Mucosa of rectum (tissue), 2 donors: ENCODE results near the gene CD72.

Experiments
- H3K27ac ChIP-seq, 2 donors: one replicate each; pipeline ENCODE4 v1.7.0; 2013; ENCODE audit warnings: inconsistent platforms in 2 of 2, low read depth in 2 of 2, low read length in 2 of 2
- H3K27me3 ChIP-seq, 2 donors: one replicate each; pipeline ENCODE4 v1.7.0; 2013; ENCODE audit warnings: low read length in 2 of 2; ENCODE audit not compliant: control insufficient read depth in 2 of 2, insufficient read depth in 2 of 2
- H3K36me3 ChIP-seq, 2 donors: one replicate each; pipeline ENCODE4 v1.7.0; 2013; ENCODE audit warnings: low read length in 2 of 2; ENCODE audit not compliant: control insufficient read depth in 2 of 2, insufficient read depth in 2 of 2
- H3K4me1 ChIP-seq, 2 donors: one replicate each; pipeline ENCODE4 v1.7.0; 2013; ENCODE audit warnings: low read length in 2 of 2, mild to moderate bottlenecking in 1 of 2; ENCODE audit not compliant: control insufficient read depth in 2 of 2, insufficient read depth in 2 of 2
- H3K4me3 ChIP-seq, 2 donors: one replicate each; pipeline ENCODE4 v1.7.0; 2013; ENCODE audit warnings: low read length in 2 of 2
- H3K9ac ChIP-seq, 2 donors: one replicate each; pipeline ENCODE4 v1.7.0; 2013; ENCODE audit warnings: low read length in 2 of 2, low read depth in 1 of 2, mild to moderate bottlenecking in 1 of 2
- H3K9me3 ChIP-seq, 2 donors: one replicate each; pipeline ENCODE4 v1.7.0; 2013; ENCODE audit warnings: low read length in 2 of 2; ENCODE audit not compliant: control insufficient read depth in 2 of 2
- donor health status: healthy.
- donor health status: Normal muscosa, but diverticular disease.

Gene CD72, protein sequence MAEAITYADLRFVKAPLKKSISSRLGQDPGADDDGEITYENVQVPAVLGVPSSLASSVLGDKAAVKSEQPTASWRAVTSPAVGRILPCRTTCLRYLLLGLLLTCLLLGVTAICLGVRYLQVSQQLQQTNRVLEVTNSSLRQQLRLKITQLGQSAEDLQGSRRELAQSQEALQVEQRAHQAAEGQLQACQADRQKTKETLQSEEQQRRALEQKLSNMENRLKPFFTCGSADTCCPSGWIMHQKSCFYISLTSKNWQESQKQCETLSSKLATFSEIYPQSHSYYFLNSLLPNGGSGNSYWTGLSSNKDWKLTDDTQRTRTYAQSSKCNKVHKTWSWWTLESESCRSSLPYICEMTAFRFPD

DNA sequence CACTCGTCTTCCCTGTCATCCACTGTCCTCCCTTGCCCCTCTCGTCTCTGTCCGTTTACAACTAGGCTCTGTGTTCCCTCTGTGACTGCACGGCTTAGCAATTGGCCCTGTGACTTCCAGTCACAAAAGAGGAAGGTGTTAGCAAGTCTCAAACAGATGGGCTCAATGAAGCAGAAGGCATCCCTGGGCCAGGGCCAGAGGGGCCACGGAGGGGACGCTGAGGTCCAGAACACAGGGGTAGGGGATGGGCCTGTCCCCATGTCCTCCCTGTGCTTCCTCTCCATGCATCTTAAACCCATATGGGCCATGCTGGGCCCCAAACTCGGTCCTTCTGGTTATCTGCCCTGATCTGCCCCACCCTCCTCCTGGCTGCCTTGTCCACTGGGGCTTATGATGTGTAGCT lies at the start of gene CD72:
Gene CD72, minus strand, starts transcription at position 89 of the 403 bp plus-strand sequence. CDS start 110 bp downstream, outside the sequence.
- Histone ChIP-seq H3K4me3 (peak within 1 kb of the TSS; percentile 58 to 63), H3K27ac (peak within 1 kb of the TSS in 1 of 2 donors; percentile 58), H3K4me1 (peaks cover 5 to 10% of the 10 kb centered on the region in 2 donors), H3K9ac (peak within 1 kb of the TSS; percentile 14 to 57), H3K36me3 (no peaks in the 10 kb centered on the region), H3K9me3 (no peaks in the 10 kb centered on the region), H3K27me3 (no peaks in the 10 kb centered on the region)

DNA sequence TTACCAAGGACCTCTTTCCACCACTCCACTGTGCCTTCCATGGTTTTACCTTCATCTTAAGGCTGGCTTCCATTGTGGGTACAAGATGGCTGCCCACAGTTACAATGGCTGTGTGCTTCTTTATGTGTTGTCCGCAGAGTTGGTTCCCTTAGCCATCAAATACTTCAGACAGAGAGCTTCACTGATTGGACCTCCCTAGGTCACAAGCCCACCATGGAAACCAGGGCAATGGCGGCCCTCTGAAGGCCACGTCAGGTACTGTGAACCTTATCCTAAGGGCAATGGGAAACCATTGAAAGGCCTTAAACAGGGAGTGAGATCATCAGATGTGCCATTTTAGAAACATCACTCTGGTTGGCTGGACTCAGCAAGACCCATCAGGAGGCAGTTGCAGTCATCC lies 49.7 kb upstream of the CD72 start:
- Histone ChIP-seq H3K36me3 (no peaks in the 10 kb centered on the region), H3K9me3 (no peaks in the 10 kb centered on the region), H3K9ac (no peak overlapping the region), H3K27me3 (no peaks in the 10 kb centered on the region), H3K4me3 (no peak overlapping the region), H3K4me1 (peaks cover 17 to 30% of the 10 kb centered on the region in 2 donors), H3K27ac (no peak overlapping the region)

DNA sequence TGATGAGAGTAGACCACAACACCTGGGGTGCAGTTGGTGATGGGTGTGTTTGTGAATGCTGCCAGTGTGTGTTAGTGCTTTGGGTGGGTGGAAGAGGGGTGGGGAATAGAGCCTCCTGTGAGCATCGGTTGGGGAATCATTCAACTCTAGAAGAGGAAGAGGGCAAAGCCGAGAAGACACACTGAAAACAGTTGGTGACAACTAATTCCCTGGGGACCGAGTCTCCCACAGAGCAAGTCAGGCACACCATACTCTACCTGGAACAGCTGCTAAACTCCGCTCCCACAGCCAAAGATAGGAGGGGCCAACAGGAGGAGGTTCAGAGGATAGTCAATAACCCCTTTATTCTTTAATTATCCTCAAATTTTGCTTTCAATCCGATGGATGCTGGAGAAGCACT lies 48.3 kb upstream of the CD72 start:
- Histone ChIP-seq H3K9me3 (no peaks in the 10 kb centered on the region), H3K36me3 (peaks cover 0 to 4% of the 10 kb centered on the region in 2 donors), H3K4me3 (no peak overlapping the region), H3K9ac (no peak overlapping the region), H3K27me3 (no peaks in the 10 kb centered on the region), H3K4me1 (peaks cover 24 to 37% of the 10 kb centered on the region in 2 donors), H3K27ac (no peak overlapping the region)

DNA sequence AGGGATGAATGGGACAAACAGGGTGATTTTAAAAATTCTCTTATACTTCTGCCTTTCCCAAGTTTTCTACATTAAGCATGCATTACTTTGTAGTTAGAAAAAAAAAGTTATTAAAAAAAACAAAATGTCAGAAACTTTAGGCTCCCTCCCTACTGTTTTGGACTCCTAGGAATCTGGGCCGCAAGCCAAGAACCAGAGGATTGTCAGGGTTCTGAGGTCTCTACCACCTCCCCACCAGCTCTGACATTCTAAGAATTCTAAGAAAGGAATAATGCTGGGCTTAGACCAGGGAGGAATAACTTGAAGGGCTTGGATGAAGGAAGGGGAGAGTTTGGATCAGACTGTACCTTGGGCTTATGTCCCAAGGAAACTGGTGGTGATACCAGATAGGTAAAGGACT lies 47.8 kb upstream of the CD72 start:
- Histone ChIP-seq H3K4me1 (peaks cover 29 to 42% of the 10 kb centered on the region in 2 donors), H3K4me3 (no peak overlapping the region)

DNA sequence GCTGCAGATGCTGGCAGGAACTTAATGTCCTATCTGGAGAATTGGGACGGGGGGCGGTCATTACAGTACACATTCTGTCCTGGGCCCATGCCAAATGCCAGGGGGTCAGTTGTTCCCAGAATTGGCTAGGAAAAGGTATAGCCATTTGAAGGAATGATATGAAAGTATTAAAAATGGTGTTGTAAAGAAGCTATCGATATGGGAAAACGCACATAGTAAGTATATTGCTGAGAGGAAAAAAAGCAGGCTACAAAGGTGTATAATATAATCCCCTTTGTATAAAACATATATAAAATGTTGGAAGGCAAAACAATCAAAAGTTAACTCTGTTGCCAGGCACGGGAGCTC lies 47.2 kb upstream of the CD72 start:
- Histone ChIP-seq H3K4me1 (peaks cover 35 to 48% of the 10 kb centered on the region in 2 donors), H3K4me3 (peak overlapping the region; percentile 75 to 77), H3K27ac (peak overlapping the region; percentile 60 to 79), H3K9ac (peak overlapping the region; percentile 80 to 91), H3K9me3 (no peaks in the 10 kb centered on the region), H3K27me3 (no peaks in the 10 kb centered on the region), H3K36me3 (peaks cover 0 to 7% of the 10 kb centered on the region in 2 donors)

More for the DNA sequence above, 47.8 kb upstream of the CD72 start:
- peaks cover 0 to 4% of the 10 kb centered on the region in 2 donors for H3K36me3 ChIP-seq
- no peaks in the 10 kb centered on the region for H3K27me3 ChIP-seq
- H3K27ac ChIP-seq = no peak overlapping the region
- H3K9me3 ChIP-seq = no peaks in the 10 kb centered on the region
- H3K9ac ChIP-seq = no peak overlapping the region

DNA sequence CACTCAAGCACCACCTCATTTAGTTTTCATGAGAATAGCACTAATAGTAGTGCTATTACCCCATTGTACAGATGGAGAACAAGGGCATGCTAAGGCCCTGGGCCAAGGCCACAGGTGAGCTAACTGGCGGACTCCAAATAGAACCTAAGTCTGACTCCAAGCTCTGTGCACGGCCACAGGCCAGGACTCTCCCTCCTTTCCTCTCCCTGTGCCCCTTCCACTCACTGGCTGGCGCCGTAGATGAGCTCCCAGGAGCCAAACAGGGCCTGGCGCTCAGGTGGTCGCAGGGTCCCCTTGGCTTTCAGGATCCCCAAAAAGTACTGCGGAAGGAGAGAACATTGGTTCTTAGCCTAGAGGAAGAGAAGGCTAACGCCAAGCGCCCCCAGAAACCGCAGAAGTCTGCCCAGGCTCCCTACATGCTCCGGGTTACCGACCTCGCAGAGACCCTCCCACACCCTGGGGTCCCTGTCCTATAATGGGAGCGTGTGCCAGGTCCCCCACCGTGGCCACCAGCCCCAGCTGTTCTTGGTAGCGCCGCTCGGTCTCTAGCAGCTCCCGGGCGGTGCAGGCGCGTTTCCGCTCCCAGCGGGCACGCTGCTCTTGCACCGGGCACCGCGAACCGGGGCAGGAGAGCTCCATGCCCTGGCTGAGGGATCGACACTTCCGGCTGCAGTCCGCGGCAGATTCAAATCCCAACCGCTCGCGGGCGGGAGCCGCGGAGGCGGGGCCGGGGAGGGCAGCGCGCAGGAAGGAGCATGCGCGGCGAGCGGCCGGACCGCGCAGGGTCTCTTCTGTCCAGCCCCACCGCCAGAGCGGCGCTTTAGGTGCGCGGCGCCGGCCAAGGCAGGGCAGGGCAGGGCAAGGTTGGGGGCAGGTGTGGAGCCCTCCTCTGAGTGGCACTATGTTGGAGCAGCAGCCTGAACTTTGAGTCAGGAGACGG lies 46.6 kb upstream of the CD72 start, which contains the start of gene ARHGEF39:
Gene ARHGEF39, minus strand, starts transcription at position 665 of the 940 bp plus-strand sequence. Its CDS starts 26 bp downstream, at position 639.
- Histone ChIP-seq H3K27me3 (no peaks in the 10 kb centered on the region), H3K9me3 (no peaks in the 10 kb centered on the region), H3K9ac (peak within 1 kb of the TSS; percentile 80 to 91), H3K4me1 (peaks cover 37 to 48% of the 10 kb centered on the region in 2 donors), H3K36me3 (peaks cover 0 to 13% of the 10 kb centered on the region in 2 donors), H3K4me3 (peak within 1 kb of the TSS; percentile 75 to 77), H3K27ac (peak within 1 kb of the TSS; percentile 60 to 79)

DNA sequence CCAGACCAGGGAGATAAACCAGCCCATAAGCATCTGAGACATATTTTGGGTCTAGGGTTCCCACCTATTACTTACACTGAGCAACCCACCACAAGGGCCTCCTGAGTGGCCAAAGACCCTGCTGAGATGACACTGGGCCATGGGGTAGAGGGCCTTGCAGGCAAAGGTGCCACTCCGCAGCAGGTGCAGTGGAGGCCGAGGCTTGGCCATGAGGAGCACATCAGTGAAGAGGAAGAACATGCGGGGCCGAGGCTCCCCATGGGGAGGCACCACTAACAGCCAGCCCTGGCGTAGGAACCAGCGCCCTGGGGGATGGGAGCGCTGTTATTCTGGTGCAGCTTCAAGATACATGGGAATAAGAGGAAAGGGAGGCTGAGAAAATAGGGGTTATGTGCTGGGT lies 44.2 kb upstream of the CD72 start:
- Histone ChIP-seq H3K27me3 (no peaks in the 10 kb centered on the region), H3K27ac (peak overlapping the region; percentile 90 to 91)

DNA sequence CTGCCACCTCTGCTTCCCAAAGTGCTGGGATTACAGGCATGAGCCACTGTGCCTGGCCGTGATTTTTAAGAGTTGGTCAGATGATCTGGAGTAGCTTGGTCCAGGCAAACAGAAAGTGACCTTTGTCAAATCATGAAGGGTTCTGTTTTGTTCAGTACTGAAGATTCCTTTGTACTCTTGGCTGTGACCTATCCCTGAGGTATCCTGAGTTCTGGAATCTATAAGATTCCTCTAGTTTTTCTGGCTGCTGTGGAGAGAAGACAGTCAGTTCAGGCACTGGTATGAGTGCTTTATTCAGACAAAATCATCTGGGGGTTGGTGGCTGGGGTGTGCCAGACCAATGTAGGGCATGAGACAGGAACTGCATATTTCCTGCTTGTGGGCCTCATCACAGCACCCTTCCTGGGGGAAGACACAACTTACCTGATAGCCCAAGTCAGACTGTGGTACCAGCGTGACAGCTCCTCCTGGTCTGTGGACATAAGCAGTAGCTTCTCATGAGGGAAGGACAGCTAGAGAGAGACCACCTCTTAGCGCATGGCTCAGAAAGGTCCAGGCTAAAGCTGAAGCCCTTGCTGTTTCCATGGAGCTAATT lies 43.6 kb upstream of the CD72 start:
- H3K27me3 ChIP-seq = no peaks in the 10 kb centered on the region
- H3K27ac ChIP-seq = peak overlapping the region; percentile 90 to 91
- peak overlapping the region in 1 of 2 donors; percentile 61 for H3K9ac ChIP-seq
- no peak overlapping the region for H3K4me3 ChIP-seq
- H3K9me3 ChIP-seq = no peaks in the 10 kb centered on the region
- H3K4me1 ChIP-seq = peaks cover 45 to 46% of the 10 kb centered on the region in 2 donors
- peaks cover 0 to 13% of the 10 kb centered on the region in 2 donors for H3K36me3 ChIP-seq

More for the DNA sequence above, 44.2 kb upstream of the CD72 start:
- H3K9me3 ChIP-seq = no peaks in the 10 kb centered on the region
- H3K4me1 ChIP-seq = peaks cover 41 to 43% of the 10 kb centered on the region in 2 donors
- no peak overlapping the region for H3K9ac ChIP-seq
- peaks cover 0 to 13% of the 10 kb centered on the region in 2 donors for H3K36me3 ChIP-seq
- no peak overlapping the region for H3K4me3 ChIP-seq

DNA sequence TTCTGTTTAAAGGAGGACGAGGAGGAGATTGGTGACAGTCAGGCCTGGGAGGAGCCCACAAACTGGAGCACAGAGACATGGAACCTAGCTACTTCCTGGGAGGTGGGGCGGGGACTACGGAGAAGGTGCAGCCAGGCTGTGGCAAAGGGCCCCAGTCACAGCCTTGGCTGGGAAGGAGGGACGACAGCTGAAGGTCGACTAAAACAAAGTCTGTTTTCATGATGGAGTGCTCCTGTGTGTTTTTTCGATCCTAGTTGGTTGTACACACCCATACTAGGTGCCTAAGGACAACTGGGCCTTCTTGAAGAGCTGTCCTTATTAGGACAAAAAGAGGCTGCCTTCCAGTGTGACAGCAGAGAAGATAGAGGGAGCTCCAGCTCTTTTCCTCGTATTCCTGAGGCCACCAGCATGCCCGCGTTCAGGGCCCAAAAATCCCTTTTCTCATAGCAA lies 42.8 kb upstream of the CD72 start:
- Histone ChIP-seq H3K27ac (peak overlapping the region; percentile 90 to 91), H3K9ac (peak overlapping the region; percentile 28 to 61), H3K4me1 (peaks cover 45 to 46% of the 10 kb centered on the region in 2 donors), H3K4me3 (no peak overlapping the region), H3K27me3 (no peaks in the 10 kb centered on the region), H3K36me3 (peaks cover 0 to 13% of the 10 kb centered on the region in 2 donors), H3K9me3 (no peaks in the 10 kb centered on the region)
